CD4-positive, alpha-beta T cell treated with Interleukin-17A for 4 hours (primary cell): ENCODE results near the gene ALKBH1.
"Not testable (repeated sequence)": the region's sequence is repeated elsewhere in the genome, so short reads cannot be mapped to it uniquely, and the experiment has no call there.

Experiments used
- DNase-seq: peaks from one replicate; pipeline ENCODE4 v3.0.0-alpha.2; 2020; ENCODE audit warnings: mixed read lengths

Gene ALKBH1

GRCh38 chr14:77707724-77708408 lies at the start of gene ALKBH1, which contains the start of gene SLIRP:
ALKBH1 (minus strand) TSS chr14:77708023; CDS start chr14:77708004, 19 bp downstream.
SLIRP (plus strand) TSS chr14:77708103; CDS start chr14:77708112, 9 bp downstream.
- peak; percentile 85 for DNase-seq

- no peak for DNase-seq
These were observed 45.1 kb upstream of the ALKBH1 start for GRCh38 chr14:77752799-77753516.

DNA sequence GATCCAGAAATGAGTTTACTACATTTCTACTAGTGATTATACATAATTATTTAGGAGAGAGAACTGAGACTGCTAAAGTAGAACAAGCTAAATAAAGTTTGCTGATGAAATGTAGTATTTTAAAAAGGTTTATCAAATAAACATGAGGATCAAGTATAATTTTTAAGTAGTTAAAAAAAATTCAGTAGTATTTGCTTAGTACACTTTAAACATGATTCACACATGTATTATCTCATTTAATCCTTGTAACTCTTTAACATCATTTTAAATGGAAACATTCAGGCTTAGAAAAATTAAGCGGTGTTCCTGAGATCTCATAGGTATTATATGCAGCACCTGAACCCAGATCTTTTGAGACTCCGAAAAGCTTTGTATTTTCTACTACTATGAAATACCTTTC lies 44.4 kb upstream of the ALKBH1 start:
- no peak for DNase-seq

DNA sequence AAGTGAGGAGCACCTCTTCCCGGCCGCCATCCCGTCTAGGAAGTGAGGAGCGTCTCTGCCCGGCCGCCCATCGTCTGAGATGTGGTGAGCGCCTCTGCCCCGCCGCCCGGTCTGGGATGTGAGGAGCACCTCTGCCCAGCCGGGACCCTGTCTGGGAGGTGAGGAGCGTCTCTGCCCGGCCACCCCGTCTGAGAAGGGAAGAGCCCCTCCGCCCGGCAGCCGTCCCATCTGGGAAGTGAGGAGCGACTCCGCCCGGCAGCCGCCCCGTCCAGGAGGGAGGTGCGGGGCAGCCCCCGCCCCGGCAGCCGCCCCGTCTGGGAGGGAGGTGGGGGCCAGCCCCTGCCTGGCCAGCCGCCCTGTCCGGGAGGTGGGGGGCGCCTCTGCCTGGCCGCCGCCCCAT lies 39.6 kb upstream of the ALKBH1 start:
- DNase-seq, result not testable (repeated sequence)

DNA sequence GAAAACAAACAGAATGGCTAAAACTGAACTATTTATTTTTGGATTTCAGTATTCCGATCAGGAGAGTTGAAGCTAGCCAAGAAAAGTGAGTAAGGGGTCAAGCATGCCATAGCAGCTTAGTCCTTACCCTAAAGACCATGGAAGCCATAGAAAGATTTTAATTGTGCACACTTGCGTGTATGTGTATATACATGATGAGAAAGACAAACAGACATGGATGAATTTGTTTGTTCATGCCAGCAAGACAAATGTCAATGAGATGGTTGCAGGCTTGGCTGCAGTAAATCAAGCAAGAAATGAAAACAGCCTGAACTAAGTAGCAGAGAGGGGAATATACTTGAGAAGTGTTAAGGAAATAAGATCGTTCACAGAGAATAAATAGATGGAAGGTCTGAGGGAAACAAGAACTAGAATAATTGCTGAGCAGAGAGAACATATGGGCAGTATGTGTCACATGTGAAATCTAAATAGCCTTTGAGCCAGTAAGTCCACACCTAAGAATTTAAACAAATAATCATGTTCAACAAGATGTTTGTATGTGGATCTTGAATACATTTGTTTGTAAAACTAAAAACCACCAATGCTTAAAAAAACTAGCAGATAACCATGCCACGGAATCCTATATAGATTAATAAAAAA lies 38.4 kb upstream of the ALKBH1 start:
- DNase-seq, result no peak

GRCh38 chr14:77741438-77741837 lies 33.6 kb upstream of the ALKBH1 start:
- DNase-seq, result no peak

DNA sequence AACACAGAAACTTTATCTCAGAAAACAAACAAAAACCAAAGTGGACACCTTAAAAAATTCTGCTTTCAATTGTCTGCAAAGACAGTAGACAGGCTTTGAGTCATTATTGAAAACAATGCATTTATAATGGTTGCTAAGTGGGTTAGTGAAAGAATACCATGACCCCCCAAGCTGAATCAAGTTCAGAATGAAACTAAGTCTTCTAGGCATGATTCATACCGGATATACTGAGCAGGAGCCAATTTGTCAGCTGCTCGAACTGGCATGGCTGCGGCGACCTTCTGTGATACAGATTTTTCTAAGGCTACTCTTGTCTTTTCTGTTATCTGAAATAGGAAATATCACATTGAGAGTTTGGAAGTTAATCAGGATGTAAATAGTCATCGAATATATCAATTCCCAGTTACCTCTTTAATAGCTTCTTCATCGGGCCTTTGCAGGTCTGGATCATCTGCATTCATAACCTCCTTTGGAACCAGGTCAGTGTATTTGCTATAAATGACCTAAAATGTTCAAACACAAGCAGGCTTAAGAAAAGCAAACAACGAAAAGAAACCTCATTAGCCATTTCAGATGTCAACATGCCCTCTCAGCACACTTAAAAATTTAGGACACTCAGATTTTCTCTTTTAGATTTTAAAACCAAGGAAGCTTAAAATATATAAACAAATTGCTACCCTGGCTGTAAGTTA lies 30.9 kb upstream of the ALKBH1 start:
- DNase-seq, result no peak

- DNase-seq, result no peak
These were observed 23.2 kb upstream of the ALKBH1 start for GRCh38 chr14:77730976-77731497.

GRCh38 chr14:77722301-77722700 lies 14.5 kb upstream of the ALKBH1 start:
- no peak for DNase-seq

DNA sequence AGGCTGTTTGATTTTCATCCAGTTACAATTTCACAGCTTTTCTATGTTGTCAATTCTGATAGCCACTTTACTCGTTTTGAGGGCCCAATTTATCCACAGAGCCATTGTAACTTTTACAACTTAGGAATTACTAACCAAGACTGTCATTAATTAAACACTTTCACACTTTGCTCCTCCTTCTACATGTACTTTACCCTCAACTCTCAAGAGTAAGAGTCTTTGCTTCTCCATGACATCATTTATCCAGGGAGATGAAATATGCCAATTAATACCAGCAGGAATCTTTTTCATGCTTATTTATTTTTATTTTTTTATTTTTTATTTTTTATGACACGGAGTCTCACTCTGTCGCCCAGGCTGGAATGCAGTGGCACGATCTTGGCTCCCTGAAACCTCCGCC lies 13.6 kb upstream of the ALKBH1 start:
- no peak for DNase-seq

- no peak for DNase-seq
These were observed 9.9 kb upstream of the ALKBH1 start for GRCh38 chr14:77717608-77718305.

- no peak for DNase-seq
These were observed 7.1 kb upstream of the ALKBH1 start for GRCh38 chr14:77714926-77715325.

DNA sequence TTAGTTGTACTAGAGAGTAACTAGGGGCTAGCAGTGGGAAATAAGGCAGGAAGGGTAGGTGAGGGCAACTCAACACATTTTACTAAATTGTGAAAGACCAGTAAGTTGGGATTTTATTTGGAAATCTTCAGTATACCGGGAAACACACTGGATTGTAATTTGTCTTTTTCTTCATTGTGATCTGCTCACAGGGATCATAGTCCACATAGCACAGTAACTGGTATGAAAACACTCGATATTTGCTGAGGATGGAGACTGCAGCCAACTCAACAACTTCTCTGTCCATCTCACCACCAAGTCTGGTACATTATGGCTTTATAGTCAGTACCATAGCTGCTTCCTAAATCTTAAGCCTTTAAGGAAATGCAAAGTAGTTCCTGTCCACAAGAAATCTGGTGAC lies 2.5 kb upstream of the ALKBH1 start:
- DNase-seq, result no peak

DNA sequence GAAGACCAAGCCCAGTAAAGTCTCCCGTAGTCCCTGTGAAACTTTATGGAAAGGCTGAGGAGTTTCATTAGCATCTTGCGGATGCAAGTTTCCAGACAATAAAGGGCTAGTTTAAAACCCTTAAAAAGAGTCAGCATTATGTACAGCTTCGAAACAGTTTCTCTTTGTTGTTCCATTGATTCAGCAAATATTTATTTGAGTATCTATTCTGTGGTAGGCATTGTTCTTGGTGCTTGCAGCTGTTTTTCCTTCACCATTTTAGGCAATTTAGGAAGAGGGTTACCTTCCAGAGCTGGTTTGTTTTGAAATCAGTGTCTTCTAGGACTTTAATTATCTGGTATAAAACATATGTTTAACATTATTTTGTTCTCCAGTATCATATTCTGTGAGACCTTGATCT lies 1.6 kb upstream of the ALKBH1 start:
- DNase-seq, result no peak

DNA sequence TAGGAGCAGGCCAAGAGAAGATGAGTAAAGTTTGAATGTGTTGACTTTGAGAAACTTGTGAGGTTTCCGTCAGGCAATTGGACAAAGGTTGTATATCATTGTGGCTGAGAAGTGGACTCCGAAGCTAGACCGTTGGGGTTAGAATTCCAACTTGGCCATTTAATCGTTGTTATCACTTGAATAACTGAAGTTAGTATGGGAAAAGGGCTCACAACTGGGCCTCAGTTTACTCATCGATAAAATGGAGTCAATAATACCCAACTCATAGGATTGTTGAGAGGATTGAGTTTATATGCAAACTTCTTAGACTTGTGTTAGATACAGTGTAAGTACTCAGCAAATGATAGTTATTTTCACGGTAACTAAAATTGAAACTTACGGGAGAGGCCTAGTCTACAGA lies 926 bp upstream of the ALKBH1 start:
- DNase-seq, result no peak

- peak; percentile 32 for DNase-seq
These were observed 484 bp downstream of the ALKBH1 start for GRCh38 chr14:77707355-77707723.

GRCh38 chr14:77691259-77691658 lies 16.6 kb downstream of the ALKBH1 start:
- no peak for DNase-seq

- DNase-seq, result no peak
These were observed 25.7 kb downstream of the ALKBH1 start for GRCh38 chr14:77682158-77682553.

- no peak for DNase-seq
These were observed 26.3 kb downstream of the ALKBH1 start for GRCh38 chr14:77681196-77682157.

GRCh38 chr14:77674931-77675330 lies 32.9 kb downstream of the ALKBH1 start:
- DNase-seq, result no peak

DNA sequence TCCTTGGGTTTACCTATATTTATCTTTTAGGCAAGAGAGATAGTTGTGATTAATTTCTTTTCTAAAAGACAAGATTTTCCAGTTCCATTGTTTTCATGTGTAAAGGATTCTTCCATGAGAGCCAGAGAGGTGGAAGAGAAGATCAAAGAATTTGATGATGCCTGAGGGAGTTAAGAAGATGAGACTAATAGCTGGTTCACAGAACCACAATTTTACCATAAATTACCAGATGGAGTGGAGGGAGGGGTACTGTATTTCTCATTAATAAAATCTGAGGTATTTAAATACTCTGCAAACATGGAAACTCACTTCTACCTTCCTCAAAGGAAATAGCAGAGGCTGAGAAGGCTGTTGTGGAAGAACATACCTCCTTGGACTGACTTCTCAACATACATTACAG lies 34.6 kb downstream of the ALKBH1 start:
- no peak for DNase-seq
